K562 (cell line): Measurements from ENCODE around the gene SLC5A11. TPM values are rescaled to one million over a fixed set of nuclear protein-coding genes. Genes with fewer than 3 reads are reported as not detected.
"Not testable (repeated sequence)": the region's sequence is repeated elsewhere in the genome, so short reads cannot be mapped to it uniquely, and the experiment has no call there.

ENCODE experiments used
- ATAC-seq: fragments of 200-7000 bp; cut with Tn5 transposase; 3 replicates; pipeline ENCODE4 v1.9.1; 2020; ENCODE audit warnings: moderate library complexity
- BruUV-seq: library from RNA; stranded (reverse); fragments of 400-500 nt; replicated peaks from 2 replicates; lab custom pipeline; 2021; lab: Mats Ljungman, UMichigan
- CTCF ChIA-PET: fragments of 300-600 bp; formaldehyde crosslinking; extraction: SDS; loops from one replicate; lab custom pipeline; 2021; ENCODE audit warnings: low intra/inter-chr PET ratio; lab: Yijun Ruan, JAX
- POLR2A ChIA-PET: fragments of 300-600, 350-650 bp; sonication (Branson Sonifier 250); formaldehyde crosslinking; extraction: SDS; loops from one replicate; lab custom pipeline; 2021; ENCODE audit warnings: antibody characterized with exemption, inconsistent platforms; lab: Yijun Ruan, JAX
- DNase-seq, 4 experiments: peaks; one replicate each; pipeline versions ENCODE4 v3.0.0 to v3.0.0-alpha.2; 2011 to 2018; ENCODE audit warnings: low spot score in 3 of 4, mixed read lengths in 3 of 4; ENCODE audit errors: extremely low read depth in 1 of 4
- FAIRE-seq: peaks from 2 replicates; lab custom pipeline; 2011; peaks lifted over from hg19 to GRCh38; lab: Jason Lieb, UNC
- H2AFZ ChIP-seq: 2 replicates; pipeline ENCODE4 v1.6.0; 2011; ENCODE audit warnings: low read depth, low read length, control low read depth, inconsistent platforms
- H3K27ac ChIP-seq: fragments of 200-600 bp; 3 replicates; pipeline ENCODE4 v1.8.0; 2011; ENCODE audit warnings: low read depth, mild to moderate bottlenecking, control low read depth, inconsistent platforms, low read length, moderate library complexity, mixed read lengths; ENCODE audit errors: extremely low read depth
- H3K27me3 ChIP-seq, 2 experiments: fragments of 300-600 bp in 1 of 2; 2 replicates in 1 of 2; 3 replicates in 1 of 2; pipeline versions ENCODE4 v1.6.0 to v1.8.0; 2011; ENCODE audit warnings: inconsistent platforms in 2 of 2, low read length in 2 of 2, mild to moderate bottlenecking in 1 of 2, mixed read lengths in 1 of 2, moderate library complexity in 1 of 2; ENCODE audit not compliant: control insufficient read depth in 2 of 2, insufficient read depth in 2 of 2
- H3K36me3 ChIP-seq: fragments of 300-600 bp; 3 replicates; pipeline ENCODE4 v1.8.0; 2011; ENCODE audit warnings: mild to moderate bottlenecking, low read length, inconsistent platforms; ENCODE audit not compliant: control insufficient read depth, insufficient read depth
- H3K4me1 ChIP-seq, 2 experiments: fragments of 200-600 bp in 1 of 2; replicated peaks in 1 of 2; 2 replicates in 1 of 2; 3 replicates in 1 of 2; pipeline versions ENCODE4 v1.5.1 to v1.8.0; 2011; ENCODE audit warnings: inconsistent platforms in 2 of 2, low read length in 2 of 2, mild to moderate bottlenecking in 1 of 2, mixed read lengths in 1 of 2, moderate library complexity in 1 of 2; ENCODE audit not compliant: control insufficient read depth in 2 of 2, insufficient read depth in 2 of 2
- H3K4me2 ChIP-seq: 2 replicates; pipeline ENCODE4 v1.6.1; 2011; ENCODE audit warnings: low read length, control low read depth, inconsistent platforms, mixed read lengths; ENCODE audit not compliant: insufficient read depth
- H3K4me3 ChIP-seq: fragments of 200-600 bp; sonication (generic), shearing (Covaris generic); 2 replicates; pipeline ENCODE4 v1.5.1; 2016; ENCODE audit warnings: control low read depth, inconsistent platforms
- H3K79me2 ChIP-seq: fragments of 200-600 bp; 3 replicates; pipeline ENCODE4 v1.8.0; 2011; ENCODE audit warnings: low read length, inconsistent platforms; ENCODE audit not compliant: control insufficient read depth, insufficient read depth
- H3K9ac ChIP-seq, 2 experiments: 2 replicates each; pipeline versions ENCODE4 v1.6.0 to v1.6.1; 2011; ENCODE audit warnings: low read depth in 2 of 2, low read length in 2 of 2, control low read depth in 1 of 2, inconsistent platforms in 1 of 2, mild to moderate bottlenecking in 1 of 2, mixed read lengths in 1 of 2; ENCODE audit not compliant: insufficient read depth in 1 of 2
- H3K9me1 ChIP-seq: one replicate; pipeline ENCODE4 v1.6.0; 2011; ENCODE audit warnings: inconsistent platforms, mild to moderate bottlenecking, low read length, moderate library complexity; ENCODE audit not compliant: control insufficient read depth, insufficient read depth
- H3K9me3 ChIP-seq: replicated peaks from 2 replicates; pipeline ENCODE4 v1.5.1; 2011; ENCODE audit warnings: low read depth, low read length, inconsistent platforms; ENCODE audit not compliant: control insufficient read depth, insufficient read depth
- H4K20me1 ChIP-seq: replicated peaks from 2 replicates; pipeline ENCODE4 v1.6.1; 2011; ENCODE audit warnings: low read length, inconsistent platforms, mixed read lengths; ENCODE audit not compliant: control insufficient read depth, insufficient read depth
- ARID3A ChIP-seq: IDR thresholded peaks from 2 replicates; pipeline ENCODE4 v1.6.1; 2012; ENCODE audit warnings: low read depth, low read length, improper control_type of control experiment, borderline replicate concordance
- ELF4 ChIP-seq: fragments of 450-650 bp; formaldehyde crosslinking; IDR thresholded peaks from 2 replicates; pipeline ENCODE4 v1.4.0; 2022; ENCODE audit warnings: missing genetic modification characterization
- NFIC ChIP-seq: fragments of 450-650 bp; IDR thresholded peaks from 2 replicates; pipeline ENCODE4 v1.6.1; 2017; ENCODE audit warnings: mild to moderate bottlenecking, inconsistent platforms
- PHF20 ChIP-seq: fragments of 450-650 bp; IDR thresholded peaks from 2 replicates; pipeline ENCODE4 v1.6.1; 2018; ENCODE audit not compliant: partially characterized antibody
- TBP ChIP-seq: optimal IDR thresholded peaks from 2 replicates; pipeline ENCODE3; 2011; ENCODE audit warnings: low read depth, low read length, improper control_type of control experiment
- ZBTB43 ChIP-seq: sonication (generic); formaldehyde crosslinking; IDR thresholded peaks from 2 replicates; pipeline ENCODE4 v1.8.0; 2023; ENCODE audit warnings: mild to moderate bottlenecking, missing genetic modification reagents
- WGBS: fragments of 100-300 bp; shearing (Covaris generic); methylation state at CpG from one replicate; pipeline ENCODE4 v1.1.6; 2016; ENCODE audit warnings: low coverage, mixed read lengths; ENCODE audit not compliant: insufficient coverage; ENCODE audit errors: missing lambda C conversion rate; 5-methylcytosine and 5-hydroxymethylcytosine counted together
- in situ Hi-C: fragments of 300-500 bp; cut with MboI; formaldehyde crosslinking; loops from 4 replicates; pipeline ENCODE4 v1.15.0; 2018; ENCODE audit warnings: inconsistent platforms, mixed read lengths
- intact Hi-C: fragments of 100-400 bp; cut with micrococcal nuclease; formaldehyde crosslinking; loops from 2 replicates; pipeline ENCODE4 v1.14.2; 2022
- polyA plus RNA-seq, 8 experiments: library from polyadenylated mRNA; depleted of rRNA in 4 of 8; stranded (reverse) in 5 of 8; unstranded in 3 of 8; fragments of >200 nt; fragmentation: Nextera tagmentation in 2 of 8; fragmentation: Illumina TruSeq in 1 of 8; extraction: Ambion mirVana in 2 of 8; extraction: Trizol in 1 of 8; gene quantifications; 2 replicates each; pipeline versions ENCODE4 v1.2.1 to v1.2.3, GENCODE V29; 2011 to 2014; ENCODE audit warnings: inconsistent platforms in 1 of 8, missing spikeins in 1 of 8
- total RNA-seq, 7 experiments: library from RNA; depleted of rRNA in 6 of 7; stranded (reverse); fragments of >200 nt in 6 of 7; fragmentation: Illumina TruSeq in 2 of 7; extraction: Trizol in 2 of 7; gene quantifications; 2 replicates each; pipeline versions ENCODE4 v1.2.1 to v1.2.3, GENCODE V29; 2011 to 2021; ENCODE audit warnings: low replicate concordance in 1 of 7

The SLC5A11 gene
- total and polyA plus RNA-seq, 9 of the 15 experiments (the other 6 are each of a cell fraction or from before 2014, with no cell fraction given): 0.04 to 0.25 (median 0.11) TPM; not detected in 3

- BruUV-seq, H3K4me2 ChIP-seq, H2AFZ ChIP-seq, intact Hi-C loops, H3K27me3 ChIP-seq, H3K4me3 ChIP-seq, H4K20me1 ChIP-seq, H3K9me3 ChIP-seq, POLR2A ChIA-PET, H3K9ac ChIP-seq, H3K4me1 ChIP-seq, H3K79me2 ChIP-seq, in situ Hi-C loops, DNase-seq, H3K9me1 ChIP-seq, CTCF ChIA-PET, ATAC-seq, H3K27ac ChIP-seq, FAIRE-seq: not testable (repeated sequence)
- 93% methylated on average over 5 of the region's 6 CpGs for WGBS
- peaks cover 90% of the 10 kb centered on the region for H3K36me3 ChIP-seq
Measured at GRCh38 chr16:24812813-24813212, 33.0 kb upstream of the SLC5A11 start.

- H3K36me3 ChIP-seq: peaks cover 90% of the 10 kb centered on the region
- no peaks in the 10 kb centered on the region; the same call in 1 of the 2 replicates for H4K20me1 ChIP-seq
- H3K4me1 ChIP-seq: no peaks in the 10 kb centered on the region
- no peak overlapping the region for H3K9ac ChIP-seq
- H3K27ac ChIP-seq: no peak overlapping the region
- no peaks in the 10 kb centered on the region for H3K27me3 ChIP-seq
- TF ChIP-seq NFIC: peak; percentile 83
- TF ChIP-seq ZBTB43 (CRISPR knock-in tag): no peak
- no peak for TF ChIP-seq ELF4 (CRISPR knock-in tag)
- no peak for TF ChIP-seq ARID3A
- TF ChIP-seq PHF20: no peak
- no peak for TF ChIP-seq TBP
- H3K4me3 ChIP-seq: no peak overlapping the region
- H3K9me3 ChIP-seq: no peaks in the 10 kb centered on the region
- H3K4me2 ChIP-seq: no peak overlapping the region
- no peaks in the 10 kb centered on the region for H3K79me2 ChIP-seq
- BruUV-seq: no TSS peak
- DNase-seq (no peak), ATAC-seq (no peak), FAIRE-seq (no peak)
- no peak overlapping the region for H2AFZ ChIP-seq
- 87% methylated on average over 7 of the region's 7 CpGs for WGBS
- in situ Hi-C loops (no loop called here), intact Hi-C loops (no loop called here)
- ChIA-PET CTCF (no interaction called here), POLR2A (no interaction called here)
- no peaks in the 10 kb centered on the region for H3K9me1 ChIP-seq
Measured at GRCh38 chr16:24815021-24815420, 30.7 kb upstream of the SLC5A11 start.
